CD4-positive, alpha-beta T cell (primary cell): ENCODE measurements around the gene IFIH1. TPM values are rescaled to one million over a fixed set of nuclear protein-coding genes. Genes with fewer than 3 reads are reported as not detected.

Experiments used
- ATAC-seq: fragments of 200-7000 bp; cut with Tn5 transposase; one replicate; pipeline ENCODE4 v1.10.0; 2022; ENCODE audit warnings: mild to moderate bottlenecking; ENCODE audit not compliant: poor library complexity
- CTCF ChIA-PET: fragments of 350-600 bp; sonication (Branson Sonifier 250); formaldehyde crosslinking; loops from one replicate; lab custom pipeline; 2021; ENCODE audit warnings: antibody characterized with exemption, inconsistent platforms; lab: Charles Lee
- POLR2A ChIA-PET: fragments of 350-600 bp; sonication (Branson Sonifier 250); formaldehyde crosslinking; loops from one replicate; lab custom pipeline; 2021; ENCODE audit warnings: antibody characterized with exemption, inconsistent platforms; lab: Charles Lee
- DNase-seq, 14 experiments: peaks; one replicate each; pipeline ENCODE4 v3.0.0-alpha.2; 2013 to 2020; ENCODE audit warnings: mixed read lengths in 2 of 14
- H3K27ac ChIP-seq, 2 donors: one replicate each; pipeline versions ENCODE4 v1.5.1 to v1.7.0; 2013; ENCODE audit warnings: low read length in 2 of 2, low read depth in 1 of 2, mild to moderate bottlenecking in 1 of 2
- H3K27me3 ChIP-seq, 2 experiments: 1 replicate in 1 of 2; 2 replicates in 1 of 2; pipeline versions ENCODE4 v1.6.1 to v1.7.0; 2013; ENCODE audit warnings: low read length in 2 of 2, control low read depth in 1 of 2, mild to moderate bottlenecking in 1 of 2, moderate library complexity in 1 of 2; ENCODE audit not compliant: insufficient read depth in 2 of 2, control insufficient read depth in 1 of 2
- H3K36me3 ChIP-seq: one replicate; pipeline ENCODE4 v1.6.1; 2013; ENCODE audit warnings: low read length, control low read depth; ENCODE audit not compliant: insufficient read depth
- H3K4me1 ChIP-seq: one replicate; pipeline ENCODE4 v1.6.1; 2013; ENCODE audit warnings: low read length, control low read depth; ENCODE audit not compliant: insufficient read depth
- H3K4me3 ChIP-seq: one replicate; pipeline ENCODE4 v1.5.1; 2013; ENCODE audit warnings: mild to moderate bottlenecking, low read length, moderate library complexity
- H3K9me3 ChIP-seq, 2 experiments: 1 replicate in 1 of 2; 2 replicates in 1 of 2; pipeline versions ENCODE4 v1.6.1 to v1.7.0; 2013; ENCODE audit warnings: low read length in 2 of 2, mild to moderate bottlenecking in 2 of 2, control low read depth in 1 of 2, moderate library complexity in 1 of 2; ENCODE audit not compliant: control insufficient read depth in 1 of 2, insufficient read depth in 1 of 2
- H3K27ac Mint-ChIP-seq: one replicate; pipeline ENCODE4 v1.8.0; 2020; ENCODE audit warnings: mixed read lengths
- H3K27me3 Mint-ChIP-seq: one replicate; pipeline ENCODE4 v1.8.0; 2021; ENCODE audit warnings: mixed read lengths
- H3K36me3 Mint-ChIP-seq: one replicate; pipeline ENCODE4 v1.8.0; 2021; ENCODE audit warnings: low read depth, mixed read lengths
- H3K4me1 Mint-ChIP-seq: one replicate; pipeline ENCODE4 v1.8.0; 2021; ENCODE audit warnings: low read depth, mixed read lengths
- H3K4me3 Mint-ChIP-seq: one replicate; pipeline ENCODE4 v1.8.0; 2020; ENCODE audit warnings: mild to moderate bottlenecking, mixed read lengths
- H3K9me3 Mint-ChIP-seq: one replicate; pipeline ENCODE4 v1.8.0; 2020; ENCODE audit warnings: mixed read lengths
- intact Hi-C, 2 experiments: fragments of 100-400 bp; cut with DNase I in 1 of 2; cut with micrococcal nuclease in 1 of 2; formaldehyde crosslinking; loops; one replicate each; pipeline versions ENCODE4 v1.15.1 to v1.9.0; 2023 to 2025; cut with DNase I, micrococcal nuclease
- total RNA-seq, 174 experiments: library from RNA in 2 of 174; stranded (reverse) in 2 of 174; gene quantifications; one replicate each; pipeline ENCODE4 v1.2.3 and lab custom pipeline; 2021 to 2026
- TF ChIP-seq, protein P1 (sequence below): fragments of 200-600 bp; IDR thresholded peaks from one replicate; pipeline ENCODE4 v1.8.0; 2022; ENCODE audit warnings: antibody characterized with exemption, mild to moderate bottlenecking

Gene IFIH1
- total RNA-seq, 2 experiments from 2014 or later, result 31.1 to 32.1 TPM

DNA sequence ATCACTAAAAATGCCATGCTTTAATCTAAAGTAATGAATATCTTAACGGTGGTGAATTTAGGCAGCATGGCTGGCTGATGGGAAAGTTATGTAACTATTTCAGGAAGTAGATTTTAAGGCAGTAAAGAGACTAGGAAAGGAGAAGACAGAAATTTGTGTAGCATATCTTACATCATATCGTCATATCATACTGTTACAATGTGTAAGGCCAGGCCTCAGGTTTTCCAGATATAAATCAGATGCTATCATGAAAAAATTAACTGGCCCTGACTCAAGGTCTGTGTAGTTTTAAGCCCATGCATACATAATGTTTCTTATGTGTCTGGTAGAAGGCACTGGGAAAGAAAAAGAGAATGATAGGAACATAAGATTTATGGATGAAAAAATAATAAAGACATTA lies 66.3 kb downstream of the IFIH1 start:
- TF ChIP-seq, protein P1, sequence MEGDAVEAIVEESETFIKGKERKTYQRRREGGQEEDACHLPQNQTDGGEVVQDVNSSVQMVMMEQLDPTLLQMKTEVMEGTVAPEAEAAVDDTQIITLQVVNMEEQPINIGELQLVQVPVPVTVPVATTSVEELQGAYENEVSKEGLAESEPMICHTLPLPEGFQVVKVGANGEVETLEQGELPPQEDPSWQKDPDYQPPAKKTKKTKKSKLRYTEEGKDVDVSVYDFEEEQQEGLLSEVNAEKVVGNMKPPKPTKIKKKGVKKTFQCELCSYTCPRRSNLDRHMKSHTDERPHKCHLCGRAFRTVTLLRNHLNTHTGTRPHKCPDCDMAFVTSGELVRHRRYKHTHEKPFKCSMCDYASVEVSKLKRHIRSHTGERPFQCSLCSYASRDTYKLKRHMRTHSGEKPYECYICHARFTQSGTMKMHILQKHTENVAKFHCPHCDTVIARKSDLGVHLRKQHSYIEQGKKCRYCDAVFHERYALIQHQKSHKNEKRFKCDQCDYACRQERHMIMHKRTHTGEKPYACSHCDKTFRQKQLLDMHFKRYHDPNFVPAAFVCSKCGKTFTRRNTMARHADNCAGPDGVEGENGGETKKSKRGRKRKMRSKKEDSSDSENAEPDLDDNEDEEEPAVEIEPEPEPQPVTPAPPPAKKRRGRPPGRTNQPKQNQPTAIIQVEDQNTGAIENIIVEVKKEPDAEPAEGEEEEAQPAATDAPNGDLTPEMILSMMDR, result no peak
- peaks cover 4% of the 10 kb centered on the region for H3K27me3 Mint-ChIP-seq
- DNase-seq, result no peak
- H3K27ac Mint-ChIP-seq, result no peak overlapping the region
- Histone ChIP-seq H3K4me3 (no peak overlapping the region), H3K4me1 (no peaks in the 10 kb centered on the region), H3K9me3 (no peaks in the 10 kb centered on the region), H3K27ac (no peak overlapping the region), H3K27me3 (no peaks in the 10 kb centered on the region), H3K36me3 (no peaks in the 10 kb centered on the region)
- intact Hi-C loops, result no loop called here
- H3K9me3 Mint-ChIP-seq, result peaks cover 2% of the 10 kb centered on the region
- ChIA-PET CTCF (no interaction called here), POLR2A (no interaction called here)
- no peaks in the 10 kb centered on the region for H3K36me3 Mint-ChIP-seq
- no peak overlapping the region for H3K4me3 Mint-ChIP-seq
- no peak for ATAC-seq
- H3K4me1 Mint-ChIP-seq, result no peaks in the 10 kb centered on the region

DNA sequence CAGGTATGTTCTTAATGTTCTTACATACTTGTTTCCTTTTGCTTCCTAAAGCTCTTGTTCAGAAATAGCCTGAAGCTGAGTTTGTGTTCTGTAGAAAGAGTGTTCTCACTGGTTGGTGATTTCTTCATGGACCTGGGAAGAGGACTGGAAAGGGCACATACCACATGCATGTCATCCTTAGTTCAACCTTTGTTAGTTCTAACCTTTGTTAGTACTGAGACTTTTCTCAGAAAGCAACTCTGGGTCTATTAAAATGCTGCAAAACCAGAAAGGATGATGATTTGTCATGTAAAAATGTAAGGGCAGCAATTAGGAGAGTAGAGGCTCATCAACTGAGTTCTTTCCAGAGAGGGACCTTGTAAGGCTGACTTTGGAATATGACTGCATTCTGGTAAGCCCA lies 72.7 kb downstream of the IFIH1 start:
- TF ChIP-seq, protein P1, result no peak
- H3K9me3 Mint-ChIP-seq, result peaks cover 2% of the 10 kb centered on the region
- H3K27me3 Mint-ChIP-seq, result peaks cover 32% of the 10 kb centered on the region
- H3K36me3 Mint-ChIP-seq, result no peaks in the 10 kb centered on the region
- ChIA-PET CTCF (no interaction called here), POLR2A (no interaction called here)
- H3K4me3 Mint-ChIP-seq, result no peak overlapping the region
- H3K27ac ChIP-seq, result no peak overlapping the region
- no peak for ATAC-seq
- no peaks in the 10 kb centered on the region for H3K36me3 ChIP-seq
- H3K4me1 Mint-ChIP-seq, result no peaks in the 10 kb centered on the region
- H3K4me1 ChIP-seq, result no peaks in the 10 kb centered on the region
- intact Hi-C loops, result no loop called here
- no peak overlapping the region for H3K27ac Mint-ChIP-seq
- H3K9me3 ChIP-seq, result no peaks in the 10 kb centered on the region
- H3K4me3 ChIP-seq, result no peak overlapping the region
- H3K27me3 ChIP-seq, result peaks cover 4 to 8% of the 10 kb centered on the region in 2 experiments
- no peak for DNase-seq

DNA sequence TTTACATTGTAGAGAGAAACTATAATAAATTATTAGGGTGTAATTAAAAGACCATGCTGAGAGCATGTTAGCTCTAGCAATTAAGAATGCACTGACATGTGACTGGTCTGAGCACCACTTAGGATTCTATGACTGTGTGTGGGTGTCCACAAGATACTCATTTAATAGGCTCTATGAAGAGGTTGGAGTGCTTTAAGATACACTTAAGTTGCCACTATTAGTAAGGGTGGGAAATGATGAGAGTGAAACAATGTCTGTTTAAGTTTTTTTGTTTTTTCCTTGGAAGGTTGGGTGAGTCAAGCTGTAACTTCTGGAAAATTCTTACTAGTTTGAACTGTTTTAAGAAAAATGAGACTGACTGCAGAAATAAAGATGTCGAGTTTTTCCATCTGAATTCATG lies 73.4 kb downstream of the IFIH1 start:
- no peak overlapping the region for H3K27ac ChIP-seq
- CTCF ChIA-PET, result no interaction called here
- DNase-seq (no peak), ATAC-seq (no peak)
- no peaks in the 10 kb centered on the region for H3K36me3 ChIP-seq
- POLR2A ChIA-PET, result no interaction called here
- Mint-ChIP-seq H3K4me1 (no peaks in the 10 kb centered on the region), H3K4me3 (no peak overlapping the region), H3K9me3 (peaks cover 2% of the 10 kb centered on the region), H3K27me3 (peaks cover 35% of the 10 kb centered on the region), H3K36me3 (no peaks in the 10 kb centered on the region), H3K27ac (no peak overlapping the region)
- TF ChIP-seq, protein P1, result no peak
- no peaks in the 10 kb centered on the region for H3K4me1 ChIP-seq
- no peak overlapping the region for H3K4me3 ChIP-seq
- peaks cover 7 to 8% of the 10 kb centered on the region in 2 experiments for H3K27me3 ChIP-seq
- intact Hi-C loops, result no loop called here
- H3K9me3 ChIP-seq, result no peaks in the 10 kb centered on the region
